ENCODE data around the gene POP5.

Gene POP5

DNA sequence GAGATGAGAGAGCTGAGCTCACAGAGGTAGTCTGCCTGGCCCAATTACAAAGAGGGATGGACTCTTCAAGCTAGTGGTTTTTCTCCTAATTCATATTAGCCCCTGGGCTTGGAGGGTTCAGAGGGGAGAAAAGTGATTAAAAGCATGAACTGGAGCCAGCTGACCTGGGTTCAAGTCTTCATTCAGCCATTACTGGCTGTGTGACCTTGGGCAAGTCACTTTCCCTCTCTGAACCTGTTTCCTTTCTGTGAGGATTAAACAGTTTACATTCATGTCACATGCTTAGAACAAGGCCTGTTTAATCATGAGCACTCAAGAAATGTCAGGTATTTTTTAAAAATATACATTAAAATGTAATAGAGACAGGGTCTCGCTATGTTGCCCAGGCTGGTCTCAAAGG is 7.2 kb upstream of the POP5 start:
- DNase-seq (ENCODE audit: low read depth), result no peak
- TF ChIP-seq, protein P1, sequence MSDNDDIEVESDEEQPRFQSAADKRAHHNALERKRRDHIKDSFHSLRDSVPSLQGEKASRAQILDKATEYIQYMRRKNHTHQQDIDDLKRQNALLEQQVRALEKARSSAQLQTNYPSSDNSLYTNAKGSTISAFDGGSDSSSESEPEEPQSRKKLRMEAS (IDR thresholded peaks at IDR 0.05; ENCODE audit: low read depth, low read length), result no peak
- TF ChIP-seq MYC (IDR thresholded peaks at IDR 0.05; ENCODE audit: low read depth, low read length) (no peak), POLR2A (IDR thresholded peaks at IDR 0.05; ENCODE audit: extremely low read depth, insufficient read length) (no peak)
- TF ChIP-seq, protein P2, sequence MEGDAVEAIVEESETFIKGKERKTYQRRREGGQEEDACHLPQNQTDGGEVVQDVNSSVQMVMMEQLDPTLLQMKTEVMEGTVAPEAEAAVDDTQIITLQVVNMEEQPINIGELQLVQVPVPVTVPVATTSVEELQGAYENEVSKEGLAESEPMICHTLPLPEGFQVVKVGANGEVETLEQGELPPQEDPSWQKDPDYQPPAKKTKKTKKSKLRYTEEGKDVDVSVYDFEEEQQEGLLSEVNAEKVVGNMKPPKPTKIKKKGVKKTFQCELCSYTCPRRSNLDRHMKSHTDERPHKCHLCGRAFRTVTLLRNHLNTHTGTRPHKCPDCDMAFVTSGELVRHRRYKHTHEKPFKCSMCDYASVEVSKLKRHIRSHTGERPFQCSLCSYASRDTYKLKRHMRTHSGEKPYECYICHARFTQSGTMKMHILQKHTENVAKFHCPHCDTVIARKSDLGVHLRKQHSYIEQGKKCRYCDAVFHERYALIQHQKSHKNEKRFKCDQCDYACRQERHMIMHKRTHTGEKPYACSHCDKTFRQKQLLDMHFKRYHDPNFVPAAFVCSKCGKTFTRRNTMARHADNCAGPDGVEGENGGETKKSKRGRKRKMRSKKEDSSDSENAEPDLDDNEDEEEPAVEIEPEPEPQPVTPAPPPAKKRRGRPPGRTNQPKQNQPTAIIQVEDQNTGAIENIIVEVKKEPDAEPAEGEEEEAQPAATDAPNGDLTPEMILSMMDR (IDR thresholded peaks at IDR 0.05; ENCODE audit: low read depth, low read length), result no peak
- H3K4me3 ChIP-seq (ENCODE audit: low read depth, low read length), result no peak overlapping the region

DNA sequence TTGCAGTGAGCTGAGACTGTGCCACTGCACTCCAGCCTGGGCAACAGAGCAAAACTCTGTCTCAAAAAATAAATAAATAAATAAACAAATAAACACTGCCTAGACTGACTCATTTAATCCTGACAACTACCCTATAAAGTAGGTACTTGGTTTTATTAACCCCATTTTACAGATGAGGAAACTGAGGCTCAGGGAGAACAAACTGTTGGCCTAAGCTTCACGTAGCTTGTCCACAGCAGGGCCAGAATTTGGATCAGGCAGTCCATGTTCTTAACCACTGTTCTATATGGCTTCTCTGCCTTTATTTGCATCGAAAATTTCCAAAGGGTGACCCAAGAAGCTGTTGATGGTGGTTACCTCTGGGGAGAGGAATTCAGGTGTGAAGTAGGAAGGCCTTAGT is 5.7 kb upstream of the POP5 start:
- DNase-seq (ENCODE audit: low read depth), result no peak
- H3K4me3 ChIP-seq (ENCODE audit: low read depth, low read length), result no peak overlapping the region
- TF ChIP-seq POLR2A (IDR thresholded peaks at IDR 0.05; ENCODE audit: extremely low read depth, insufficient read length) (no peak), MYC (IDR thresholded peaks at IDR 0.05; ENCODE audit: low read depth, low read length) (no peak)
- TF ChIP-seq, protein P1 (IDR thresholded peaks at IDR 0.05; ENCODE audit: low read depth, low read length), result no peak
- TF ChIP-seq, protein P2 (IDR thresholded peaks at IDR 0.05; ENCODE audit: low read depth, low read length), result no peak

DNA sequence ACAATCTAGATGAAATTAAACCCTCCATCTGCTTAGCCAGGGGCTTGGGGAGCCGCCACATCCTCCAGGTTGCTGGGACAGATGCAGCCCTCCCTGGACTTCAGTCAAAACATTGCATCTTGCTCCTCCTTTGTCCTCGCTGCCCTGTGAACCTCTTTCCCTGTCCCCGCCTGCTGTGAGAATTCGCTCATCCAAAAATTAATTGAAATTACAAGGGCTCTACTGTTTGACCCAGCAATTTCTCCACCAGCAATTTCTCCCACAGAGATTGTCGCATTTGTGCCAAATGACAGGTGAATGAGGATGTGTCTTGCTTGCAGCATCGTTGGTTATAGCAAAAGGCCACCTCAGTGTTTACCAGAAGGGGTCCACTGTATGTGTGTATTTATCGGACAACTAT is 5.0 kb upstream of the POP5 start:
- TF ChIP-seq, protein P1 (IDR thresholded peaks at IDR 0.05; ENCODE audit: low read depth, low read length), result no peak
- TF ChIP-seq MYC (IDR thresholded peaks at IDR 0.05; ENCODE audit: low read depth, low read length), result no peak
- no peak for TF ChIP-seq POLR2A (IDR thresholded peaks at IDR 0.05; ENCODE audit: extremely low read depth, insufficient read length)
- TF ChIP-seq, protein P2 (IDR thresholded peaks at IDR 0.05; ENCODE audit: low read depth, low read length), result no peak
- no peak for DNase-seq (ENCODE audit: low read depth)
- H3K4me3 ChIP-seq (ENCODE audit: low read depth, low read length), result no peak overlapping the region

DNA sequence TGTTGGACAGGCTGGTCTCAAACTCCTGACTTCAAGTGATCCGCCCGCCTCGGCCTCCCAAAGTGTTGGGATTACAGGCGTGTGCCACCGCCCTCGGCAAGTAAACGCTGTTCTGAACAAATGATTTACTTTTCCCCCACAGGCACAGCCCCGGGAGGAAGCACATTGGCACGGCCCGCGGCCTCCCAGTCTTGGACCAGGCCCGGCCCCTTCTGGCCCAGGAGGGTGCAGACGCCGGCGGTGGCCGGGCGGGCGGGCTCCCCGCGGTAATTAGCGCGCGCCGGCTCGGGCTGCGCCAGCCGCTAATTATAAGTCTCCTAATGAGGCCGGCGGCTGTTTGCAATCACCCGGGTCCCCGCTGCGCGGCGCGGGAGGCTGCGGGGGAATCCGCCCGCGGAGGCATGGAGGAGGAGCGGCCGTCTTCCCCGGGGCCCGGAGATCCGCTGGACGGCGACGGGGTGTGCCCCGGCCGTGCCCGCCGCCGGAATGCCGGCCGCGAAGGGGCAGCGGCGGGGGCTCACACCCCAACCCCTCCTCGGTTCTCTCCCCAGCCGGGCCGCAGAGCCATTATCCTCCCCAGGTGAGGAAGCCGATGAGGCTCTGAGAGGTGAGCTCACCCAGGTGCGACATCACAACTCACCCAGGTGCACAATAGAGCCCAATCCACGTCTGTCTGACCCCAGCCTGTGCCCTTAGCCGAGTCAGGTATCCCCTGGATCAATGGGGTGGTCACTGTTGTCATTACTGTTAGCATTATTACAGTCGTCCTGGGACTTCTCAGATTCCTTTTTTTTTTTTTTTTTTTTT is 3.3 kb upstream of the POP5 start:
- DNase-seq (ENCODE audit: low read depth), result peak; percentile 80
- TF ChIP-seq, protein P2 (IDR thresholded peaks at IDR 0.05; ENCODE audit: low read depth, low read length), result peak; percentile 41
- TF ChIP-seq MYC (IDR thresholded peaks at IDR 0.05; ENCODE audit: low read depth, low read length) (peak; percentile 47; the same call in 1 of the 2 replicates), POLR2A (IDR thresholded peaks at IDR 0.05; ENCODE audit: extremely low read depth, insufficient read length) (no peak)
- TF ChIP-seq, protein P1 (IDR thresholded peaks at IDR 0.05; ENCODE audit: low read depth, low read length), result no peak
- H3K4me3 ChIP-seq (ENCODE audit: low read depth, low read length), result peak overlapping the region; percentile 44

DNA sequence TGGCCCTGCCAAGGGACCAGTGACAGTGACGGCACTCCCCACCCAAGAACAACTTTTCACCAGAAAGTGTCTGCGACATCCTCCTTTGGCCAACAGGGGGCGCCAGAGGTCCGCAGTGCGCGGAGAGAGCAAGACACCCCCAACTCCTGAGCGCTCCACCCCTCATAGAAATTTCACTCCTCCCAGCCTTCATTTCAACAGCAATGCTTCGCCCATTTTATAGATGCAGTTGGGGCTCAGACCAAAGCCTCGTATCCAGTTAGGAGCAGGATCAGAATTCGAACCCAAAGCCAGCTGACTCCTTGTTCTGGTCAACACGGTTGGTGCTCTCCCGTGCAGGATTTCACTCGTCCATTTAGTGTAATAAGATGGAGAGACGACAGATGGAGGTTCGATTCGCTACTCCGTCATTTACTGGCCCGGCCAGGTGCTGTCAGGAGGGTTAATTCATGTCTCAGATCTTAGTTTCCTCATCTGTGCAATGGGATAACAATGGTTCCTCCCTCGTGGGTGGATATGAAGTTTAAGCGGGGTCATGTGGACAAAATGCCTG is 2.4 kb upstream of the POP5 start:
- DNase-seq (ENCODE audit: low read depth), result peak; percentile 87
- TF ChIP-seq, protein P2 (IDR thresholded peaks at IDR 0.05; ENCODE audit: low read depth, low read length), result peak; percentile 93
- TF ChIP-seq, protein P1 (IDR thresholded peaks at IDR 0.05; ENCODE audit: low read depth, low read length), result no peak
- no peak for TF ChIP-seq MYC (IDR thresholded peaks at IDR 0.05; ENCODE audit: low read depth, low read length)

More for the DNA sequence above, 2.4 kb upstream of the POP5 start:
- H3K4me3 ChIP-seq (ENCODE audit: low read depth, low read length), result no peak overlapping the region

Measured in NB4 (cell line).